HG02623 (cell line): ENCODE measurements around the gene SSBP4.

Experiments used
- ATAC-seq: cut with Tn5 transposase; IDR thresholded peaks from one replicate; pipeline ENCODE4 v1.9.1; 2021; ENCODE audit warnings: moderate library complexity; ENCODE audit not compliant: unreplicated experiment

The SSBP4 gene

GRCh38 chr19:18419699-18420460 lies 682 bp downstream of the SSBP4 start:
- ATAC-seq: no peak

DNA sequence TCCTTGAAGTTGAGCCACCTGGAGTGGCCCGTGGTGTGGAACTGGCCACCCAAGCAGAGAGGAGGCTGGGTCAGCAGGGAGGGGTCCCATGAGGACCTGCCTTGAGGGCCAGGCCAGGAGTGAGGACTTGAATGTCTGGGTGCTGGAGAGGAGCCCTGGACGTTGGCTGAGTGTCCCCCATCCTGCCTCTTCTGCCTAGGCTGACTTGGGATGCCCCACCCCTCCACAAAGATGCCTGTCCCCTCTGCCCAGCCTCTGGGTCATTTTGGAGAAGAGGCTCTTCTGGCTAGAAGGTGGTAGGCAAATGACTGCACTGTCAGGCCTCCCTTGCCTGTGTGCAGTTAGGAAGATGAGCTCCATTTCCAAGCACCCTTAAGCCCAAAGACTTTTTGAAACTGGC lies 1.7 kb downstream of the SSBP4 start:
- no peak for ATAC-seq

DNA sequence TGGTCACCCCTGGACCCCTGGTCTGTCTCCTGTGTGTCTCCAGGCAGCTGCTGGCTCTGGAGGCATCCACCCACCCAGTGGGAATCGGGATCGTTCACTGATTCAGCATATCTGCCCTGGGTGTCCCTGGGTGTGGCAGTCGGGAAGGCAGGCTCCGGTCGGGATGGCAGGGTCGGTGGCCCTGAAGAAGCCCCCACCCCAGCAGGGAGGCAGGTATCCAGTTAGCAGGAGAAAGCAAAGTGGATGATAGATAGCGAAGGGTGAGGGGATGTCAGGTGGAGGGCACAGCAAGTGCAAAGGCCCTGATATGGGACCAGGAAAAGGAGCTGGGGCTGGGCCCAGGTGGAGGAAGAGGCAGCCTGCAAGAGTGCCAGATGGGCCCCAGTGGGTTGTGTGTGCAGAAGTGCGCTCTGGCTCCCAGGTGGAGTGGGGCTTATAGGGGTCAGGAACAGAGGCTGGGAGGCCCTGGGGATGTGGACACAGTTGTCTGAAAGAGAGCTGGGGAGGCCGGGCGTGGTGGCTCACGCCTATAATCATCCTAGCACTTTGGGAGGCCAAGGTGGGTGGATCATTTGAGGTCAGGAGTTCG lies 2.3 kb downstream of the SSBP4 start:
- no peak for ATAC-seq

- no peak for ATAC-seq
These were observed 3.5 kb downstream of the SSBP4 start for GRCh38 chr19:18422530-18423191.

DNA sequence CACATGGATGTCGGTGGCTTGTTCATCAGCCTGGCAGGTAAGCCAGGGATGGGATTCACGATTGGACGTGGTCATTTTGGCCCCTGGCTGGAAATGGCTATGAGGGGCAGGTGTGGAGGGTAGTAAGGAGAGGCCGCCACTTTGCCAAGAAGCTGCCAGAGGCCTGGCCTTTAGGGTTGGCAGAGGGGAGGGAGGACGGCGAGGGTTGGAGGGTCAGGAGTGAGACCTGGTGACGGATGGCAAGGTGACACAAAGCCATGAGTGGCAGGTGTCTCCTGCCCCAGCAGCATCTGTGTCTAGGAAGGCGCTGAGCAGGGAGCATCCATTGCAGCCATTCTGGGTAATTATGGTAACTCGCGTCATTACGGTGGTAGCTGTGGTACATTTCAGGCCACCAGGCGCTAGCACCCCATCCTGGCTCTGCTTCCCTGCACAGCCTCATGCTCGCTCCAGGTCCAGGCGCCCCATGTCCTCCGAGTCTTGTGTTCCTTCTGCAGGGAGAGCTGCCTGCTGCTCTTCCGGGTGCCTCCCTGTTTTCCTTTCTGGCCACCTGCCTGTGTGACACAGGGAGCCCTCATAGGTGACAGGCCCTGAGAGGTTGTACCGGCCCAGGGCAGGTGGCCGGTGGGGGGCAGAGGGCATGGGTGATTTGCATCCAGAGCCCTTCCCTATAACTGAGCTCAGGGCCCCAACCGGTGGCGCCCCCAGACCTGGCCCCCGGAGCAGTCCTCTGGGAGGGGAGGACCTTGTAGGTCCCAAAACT lies 4.2 kb downstream of the SSBP4 start:
- ATAC-seq: no peak

DNA sequence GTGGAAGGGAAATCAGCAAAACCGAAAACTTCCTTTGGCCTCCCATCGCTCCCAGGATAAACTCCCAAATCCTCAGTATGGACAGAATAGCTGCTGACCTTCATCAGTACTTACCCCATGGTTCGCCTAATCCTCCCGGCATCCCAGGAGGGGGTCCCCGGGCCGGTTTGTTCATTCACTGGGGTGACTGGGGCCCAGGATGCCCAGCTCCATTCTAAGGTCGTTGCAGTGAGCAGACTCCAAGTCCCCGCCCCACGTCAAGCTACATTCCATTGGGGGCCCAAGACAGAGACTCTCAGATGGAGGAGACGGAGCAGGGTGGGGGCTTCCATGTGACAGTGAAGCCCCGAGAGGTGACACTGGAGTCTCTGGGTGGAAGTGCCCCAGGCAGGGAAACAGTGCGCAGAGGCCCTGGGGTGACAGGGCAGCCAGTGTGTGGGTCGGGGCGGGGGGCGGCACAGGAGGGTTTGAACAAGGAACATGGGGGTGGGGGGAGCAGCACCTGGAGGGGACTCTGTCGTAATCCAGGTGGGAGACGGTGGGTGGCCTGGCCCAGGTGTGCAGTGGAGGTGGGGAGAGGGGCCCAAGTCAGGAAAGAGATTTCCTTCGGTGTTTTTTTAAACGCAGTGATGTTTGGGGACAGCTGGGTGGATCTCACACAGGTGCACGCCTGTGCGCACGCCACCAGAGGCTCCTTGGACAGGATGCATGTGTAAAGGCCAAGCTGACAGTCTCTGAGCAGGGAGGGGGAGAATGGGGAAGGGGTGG lies 5.1 kb downstream of the SSBP4 start:
- ATAC-seq: no peak

DNA sequence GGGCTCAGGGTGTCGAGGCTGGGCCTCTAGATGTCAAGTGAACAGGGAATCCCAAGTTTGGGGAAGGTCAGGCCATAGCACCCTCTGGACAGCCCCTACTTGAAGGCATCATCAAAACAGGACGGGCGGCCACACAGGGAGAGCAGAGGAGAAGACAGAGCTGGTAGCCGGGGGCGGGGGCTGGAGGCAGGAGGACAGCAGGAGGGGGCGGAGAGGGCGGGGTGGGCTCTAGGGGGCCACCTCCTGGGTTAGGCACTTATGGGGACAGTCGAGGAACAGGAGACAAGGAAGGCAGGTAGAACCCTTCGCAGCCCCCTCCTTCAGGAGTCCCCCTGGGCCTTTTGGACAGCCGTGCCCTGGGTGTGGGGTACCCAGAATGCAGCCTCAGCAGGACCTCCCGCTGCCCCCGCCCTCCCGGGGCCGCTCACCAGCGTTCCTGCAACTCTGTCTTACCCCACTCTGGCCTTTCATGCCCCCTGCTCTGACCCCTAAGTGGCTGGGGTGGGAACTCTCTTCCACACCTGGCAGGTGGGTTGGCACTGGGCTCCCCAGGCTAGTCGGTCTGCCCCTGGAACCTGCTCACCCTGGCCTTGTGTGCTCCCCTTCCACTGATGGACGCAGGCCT lies 5.8 kb downstream of the SSBP4 start:
- no peak for ATAC-seq

- ATAC-seq: no peak
These were observed 6.6 kb downstream of the SSBP4 start for GRCh38 chr19:18425515-18426415.

- ATAC-seq: no peak
These were observed 7.2 kb downstream of the SSBP4 start for GRCh38 chr19:18426416-18426767.

DNA sequence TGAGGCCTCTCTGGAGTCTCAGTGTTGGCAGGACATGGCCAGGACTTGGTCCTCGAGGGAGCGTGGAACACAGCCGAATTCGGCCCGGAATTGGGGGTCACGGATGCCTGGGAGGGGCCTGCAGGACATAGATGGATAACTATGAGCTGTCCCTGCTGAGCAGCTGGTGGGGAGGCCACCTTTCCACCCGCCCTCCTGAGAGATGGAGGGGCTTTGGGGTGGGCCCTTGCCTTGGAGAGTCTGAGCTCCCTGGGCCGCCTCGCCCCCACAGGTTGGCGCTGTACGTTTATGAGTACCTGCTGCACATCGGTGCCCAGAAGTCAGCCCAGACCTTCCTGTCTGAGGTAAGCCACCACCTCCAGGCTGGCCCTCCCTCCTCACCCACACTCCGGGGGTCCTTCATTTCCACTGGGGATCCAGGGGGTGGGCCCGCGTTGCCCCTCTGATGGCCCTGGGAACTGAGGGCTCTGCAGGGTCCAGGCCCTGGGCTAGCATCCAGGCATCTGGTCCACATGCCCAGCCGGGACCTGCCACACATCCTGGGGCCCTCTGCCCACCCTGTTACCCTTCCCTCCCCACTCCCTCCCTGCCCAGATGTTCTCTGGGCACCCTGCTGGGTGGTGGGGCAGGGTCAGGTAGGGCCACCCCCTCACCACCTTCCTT lies 8.0 kb downstream of the SSBP4 start:
- no peak for ATAC-seq

DNA sequence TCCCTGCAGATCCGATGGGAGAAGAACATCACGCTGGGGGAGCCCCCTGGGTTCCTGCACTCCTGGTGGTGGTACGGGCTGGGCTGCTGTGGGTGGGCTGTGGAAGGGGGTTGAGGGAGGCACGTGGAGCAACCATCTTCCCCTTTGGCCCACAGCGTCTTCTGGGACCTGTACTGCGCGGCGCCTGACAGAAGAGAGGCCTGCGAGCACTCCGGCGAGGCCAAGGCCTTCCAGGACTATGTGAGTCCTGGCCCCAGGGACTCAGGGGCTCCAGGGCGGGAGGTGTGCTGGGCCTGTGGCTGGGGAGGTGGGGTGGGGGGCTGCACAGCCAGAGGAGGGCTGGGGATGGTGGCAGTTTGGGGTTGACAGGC lies 8.5 kb downstream of the SSBP4 start:
- ATAC-seq: no peak

GRCh38 chr19:18428173-18428786 lies 9.1 kb downstream of the SSBP4 start:
- no peak for ATAC-seq

- ATAC-seq: peak; percentile 62
These were observed 9.8 kb downstream of the SSBP4 start for GRCh38 chr19:18428787-18429674.

DNA sequence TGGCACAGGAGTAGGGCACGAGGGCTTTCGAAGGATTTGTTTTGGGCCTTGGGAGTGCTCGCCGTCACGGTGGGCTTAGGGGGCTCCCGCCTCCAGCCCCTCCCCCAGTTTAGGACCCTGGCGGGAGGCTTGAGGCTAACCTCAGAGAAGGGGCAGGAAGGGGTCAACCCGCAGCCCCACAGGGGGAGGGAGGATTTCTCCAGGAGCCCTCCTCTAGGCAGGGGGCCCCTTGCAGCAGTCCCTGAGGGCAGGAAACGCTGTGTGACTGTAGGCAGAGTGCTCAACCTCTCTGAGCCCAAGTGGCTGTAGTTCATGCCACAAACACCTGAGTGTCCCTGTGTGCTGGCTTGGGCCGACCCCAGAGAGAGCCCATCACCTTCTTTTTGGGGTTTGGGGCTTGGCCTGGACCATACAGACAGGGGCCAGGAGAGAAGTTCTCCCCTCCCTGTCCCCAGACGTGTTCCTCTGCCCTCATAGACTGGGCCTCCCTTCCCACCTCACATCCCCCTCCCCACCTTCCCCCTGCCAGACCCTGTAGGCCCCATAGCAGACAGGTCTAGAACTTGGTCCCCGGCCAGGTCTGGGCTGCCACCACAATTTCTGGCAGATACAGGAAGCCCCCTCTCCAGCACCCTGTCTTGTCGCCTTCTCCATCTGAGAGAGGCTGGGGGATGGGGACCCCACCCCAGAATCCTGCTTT lies 10.7 kb downstream of the SSBP4 start:
- ATAC-seq: no peak

GRCh38 chr19:18430417-18431144 lies 11.4 kb downstream of the SSBP4 start:
- no peak for ATAC-seq
